H1 (cell line): Measurements from ENCODE around the gene COL26A1. TPM values are rescaled to one million over a fixed set of nuclear protein-coding genes. Genes with fewer than 3 reads are reported as not detected.

ENCODE experiments used
- CTCF ChIA-PET: fragments of 300-600 bp; sonication (Branson Sonifier 250); formaldehyde crosslinking; loops from one replicate; lab custom pipeline; 2021; ENCODE audit not compliant: partially characterized antibody; lab: Charles Lee
- POLR2A ChIA-PET: fragments of 300-600 bp; sonication (Branson Sonifier 250); formaldehyde crosslinking; loops from one replicate; lab custom pipeline; 2021; ENCODE audit warnings: inconsistent platforms; ENCODE audit not compliant: partially characterized antibody; lab: Charles Lee
- DNase-seq, 2 experiments: peaks; one replicate each; pipeline versions ENCODE4 v3.0.0 to v3.0.0-alpha.2; 2010 to 2022; ENCODE audit warnings: low spot score in 2 of 2, low read depth in 1 of 2, mixed read lengths in 1 of 2
- FAIRE-seq: peaks from 2 replicates; lab custom pipeline; 2011; peaks lifted over from hg19 to GRCh38; lab: Jason Lieb, UNC
- H2AFZ ChIP-seq: 2 replicates; pipeline ENCODE4 v1.8.1; 2012; ENCODE audit warnings: low read length, inconsistent platforms
- H2AK5ac ChIP-seq: 2 replicates; pipeline ENCODE4 v1.6.1; 2013; ENCODE audit warnings: low read depth, low read length
- H2BK120ac ChIP-seq: replicated peaks from 2 replicates; pipeline ENCODE3; 2013; ENCODE audit warnings: low read depth, low read length, inconsistent platforms
- H2BK12ac ChIP-seq: 2 replicates; pipeline ENCODE4 v1.6.1; 2013; ENCODE audit warnings: low read depth, low read length
- H2BK15ac ChIP-seq: 2 replicates; pipeline ENCODE4 v1.6.1; 2013; ENCODE audit warnings: low read length
- H2BK20ac ChIP-seq: 2 replicates; pipeline ENCODE4 v1.6.1; 2013; ENCODE audit warnings: low read length
- H2BK5ac ChIP-seq: 2 replicates; pipeline ENCODE4 v1.6.1; 2013; ENCODE audit warnings: low read depth, low read length
- H3K14ac ChIP-seq: 2 replicates; pipeline ENCODE4 v1.6.1; 2013; ENCODE audit warnings: inconsistent platforms; ENCODE audit not compliant: insufficient read length
- H3K18ac ChIP-seq: 2 replicates; pipeline ENCODE4 v1.6.1; 2013; ENCODE audit warnings: low read length; ENCODE audit errors: extremely low read depth
- H3K23ac ChIP-seq: 2 replicates; pipeline ENCODE4 v1.6.1; 2013; ENCODE audit warnings: inconsistent platforms; ENCODE audit not compliant: insufficient read length
- H3K23me2 ChIP-seq: 2 replicates; pipeline ENCODE4 v1.6.1; 2013; ENCODE audit warnings: low read depth, low read length
- H3K27ac ChIP-seq: 2 replicates; pipeline ENCODE4 v1.6.1; 2011; ENCODE audit warnings: low read depth, low read length, inconsistent platforms
- H3K27me3 ChIP-seq, 4 experiments: replicated peaks in 1 of 4; 1 replicate in 1 of 4; 2 replicates in 3 of 4; pipeline versions ENCODE4 v1.6.1 to v1.8.1; 2011 to 2013; ENCODE audit warnings: low read length in 3 of 4, mild to moderate bottlenecking in 3 of 4, inconsistent platforms in 2 of 4, mixed read lengths in 2 of 4, moderate library complexity in 1 of 4; ENCODE audit not compliant: control insufficient read depth in 3 of 4, insufficient read depth in 3 of 4; ENCODE audit errors: extremely low read depth in 1 of 4
- H3K36me3 ChIP-seq, 4 experiments: 2 replicates each; pipeline versions ENCODE4 v1.6.1 to v1.8.1; 2011 to 2013; ENCODE audit warnings: mild to moderate bottlenecking in 4 of 4, low read length in 3 of 4, moderate library complexity in 2 of 4, control low read depth in 1 of 4, inconsistent platforms in 1 of 4; ENCODE audit not compliant: insufficient read depth in 4 of 4, control insufficient read depth in 2 of 4
- H3K4ac ChIP-seq: replicated peaks from 2 replicates; pipeline ENCODE3; 2013; ENCODE audit warnings: low read length, low read depth, mixed read lengths, inconsistent platforms; ENCODE audit not compliant: insufficient read length
- H3K4me1 ChIP-seq, 4 experiments: replicated peaks in 1 of 4; 1 replicate in 1 of 4; 2 replicates in 3 of 4; pipeline versions ENCODE4 v1.6.1 to v1.8.1; 2011 to 2013; ENCODE audit warnings: low read length in 3 of 4, inconsistent platforms in 2 of 4, mixed read lengths in 1 of 4; ENCODE audit not compliant: insufficient read depth in 4 of 4, control insufficient read depth in 3 of 4
- H3K4me2 ChIP-seq, 2 experiments: 2 replicates each; pipeline versions ENCODE4 v1.6.1 to v1.8.1; 2011 to 2013; ENCODE audit warnings: low read depth in 2 of 2, low read length in 2 of 2, control low read depth in 1 of 2, inconsistent platforms in 1 of 2, mild to moderate bottlenecking in 1 of 2; ENCODE audit not compliant: insufficient read depth in 1 of 2
- H3K4me3 ChIP-seq, 4 experiments: fragments of 200-600, 300-600 bp in 1 of 4; sonication (generic), shearing (Covaris generic), sonication (Bioruptor Twin) in 1 of 4; 2 replicates each; pipeline versions ENCODE4 v1.5.1 to v1.8.1; 2011 to 2016; ENCODE audit warnings: low read length in 4 of 4, low read depth in 3 of 4, control low read depth in 2 of 4, inconsistent platforms in 2 of 4, mild to moderate bottlenecking in 2 of 4, mixed read lengths in 1 of 4, moderate library complexity in 1 of 4; ENCODE audit not compliant: insufficient read depth in 2 of 4; ENCODE audit errors: extremely low read depth in 1 of 4
- H3K56ac ChIP-seq: replicated peaks from 2 replicates; pipeline ENCODE3; 2013; ENCODE audit warnings: low read depth, mild to moderate bottlenecking, mixed read lengths, low read length, inconsistent platforms; ENCODE audit not compliant: insufficient read length
- H3K79me1 ChIP-seq: 2 replicates; pipeline ENCODE4 v1.6.1; 2013; ENCODE audit warnings: low read depth, low read length, control low read depth
- H3K79me2 ChIP-seq, 2 experiments: 2 replicates each; pipeline versions ENCODE4 v1.6.1 to v1.8.1; 2012 to 2013; ENCODE audit warnings: low read length in 2 of 2, mild to moderate bottlenecking in 2 of 2, inconsistent platforms in 1 of 2; ENCODE audit not compliant: insufficient read depth in 2 of 2, control insufficient read depth in 1 of 2
- H3K9ac ChIP-seq, 4 experiments: replicated peaks in 1 of 4; 1 replicate in 1 of 4; 2 replicates in 3 of 4; pipeline versions ENCODE4 v1.6.1 to v1.8.1; 2011 to 2013; ENCODE audit warnings: low read depth in 3 of 4, low read length in 3 of 4, control low read depth in 2 of 4, mild to moderate bottlenecking in 2 of 4, moderate library complexity in 2 of 4, inconsistent platforms in 1 of 4; ENCODE audit errors: extremely low read depth in 1 of 4
- H3K9me3 ChIP-seq, 2 experiments: 2 replicates each; pipeline versions ENCODE4 v1.6.1 to v1.8.1; 2012 to 2013; ENCODE audit warnings: mild to moderate bottlenecking in 2 of 2, moderate library complexity in 2 of 2, control low read depth in 1 of 2, inconsistent platforms in 1 of 2, low read depth in 1 of 2, low read length in 1 of 2, mixed read lengths in 1 of 2; ENCODE audit not compliant: insufficient read depth in 2 of 2
- H4K20me1 ChIP-seq, 2 experiments: replicated peaks in 1 of 2; 2 replicates each; pipeline versions ENCODE3 to v1.8.1; 2011 to 2013; ENCODE audit warnings: inconsistent platforms in 2 of 2, low read length in 2 of 2, mild to moderate bottlenecking in 1 of 2; ENCODE audit not compliant: insufficient read depth in 2 of 2, control insufficient read depth in 1 of 2
- H4K5ac ChIP-seq: 2 replicates; pipeline ENCODE4 v1.6.1; 2013; ENCODE audit warnings: low read length, low read depth, mixed read lengths, inconsistent platforms; ENCODE audit not compliant: insufficient read length
- H4K8ac ChIP-seq: 2 replicates; pipeline ENCODE4 v1.8.0; 2013; ENCODE audit warnings: mild to moderate bottlenecking, moderate library complexity, low read length, inconsistent platforms; ENCODE audit not compliant: insufficient read depth; ENCODE audit errors: extremely low read depth
- H4K91ac ChIP-seq: replicated peaks from 2 replicates; pipeline ENCODE3; 2013; ENCODE audit warnings: low read length, mixed read lengths, inconsistent platforms; ENCODE audit not compliant: insufficient read length
- RAD21 ChIP-seq, 2 experiments: IDR thresholded peaks in 1 of 2; conservative IDR thresholded peaks in 1 of 2; 2 replicates each; pipeline ENCODE4 v1.6.1; 2011; ENCODE audit warnings: low read depth in 2 of 2, low read length in 2 of 2, improper control_type of control experiment in 1 of 2, inconsistent platforms in 1 of 2, mild to moderate bottlenecking in 1 of 2, moderate library complexity in 1 of 2
- RFX5 ChIP-seq: IDR thresholded peaks from 2 replicates; pipeline ENCODE4 v1.6.1; 2011; ENCODE audit warnings: low read depth, low read length, improper control_type of control experiment, borderline replicate concordance
- RXRA ChIP-seq: IDR thresholded peaks from 2 replicates; pipeline ENCODE4 v1.6.1; 2011; ENCODE audit warnings: low read depth, mild to moderate bottlenecking, low read length, moderate library complexity; ENCODE audit not compliant: insufficient read depth
- YY1 ChIP-seq: IDR thresholded peaks from 2 replicates; pipeline ENCODE4 v1.6.1; 2011; ENCODE audit warnings: low read depth, mild to moderate bottlenecking, low read length
- WGBS, 2 experiments: shearing (Covaris generic) in 1 of 2; methylation state at CpG; one replicate each; pipeline versions ENCODE4 v1.1.6 to v1.1.7; 2013 to 2015; ENCODE audit warnings: low lambda C conversion rate in 2 of 2, mixed read lengths in 2 of 2, inconsistent platforms in 1 of 2, low coverage in 1 of 2, missing lambda C conversion rate in 1 of 2; ENCODE audit not compliant: insufficient replicate concordance in 2 of 2, insufficient coverage in 1 of 2, insufficient read length in 1 of 2; ENCODE audit errors: extremely low coverage in 1 of 2, missing lambda C conversion rate in 1 of 2; 5-methylcytosine and 5-hydroxymethylcytosine counted together
- polyA plus RNA-seq, 7 experiments: library from polyadenylated mRNA; depleted of rRNA in 3 of 7; stranded (reverse) in 5 of 7; unstranded in 2 of 7; fragments of >200 nt in 5 of 7; fragments of 200-250 nt in 2 of 7; gene quantifications; 1 replicate in 5 of 7; 2 replicates in 1 of 7; 4 replicates in 1 of 7; pipeline versions ENCODE4 v1.2.1 to v1.2.3, GENCODE V29; 2011 to 2013; ENCODE audit warnings: missing spikeins in 2 of 7, mixed read lengths in 2 of 7
- total RNA-seq: library from RNA; stranded (reverse); fragmentation: NEBNext Ultra II Directional; extraction: Animal tissue kit (Norgen Biotek cat#: 25700); gene quantifications from 2 replicates; pipeline ENCODE4 v1.2.1, GENCODE V29; 2021

COL26A1 gene
- total and polyA plus RNA-seq, 2 of the 8 experiments (the other 6 are each of a cell fraction or from before 2014, with no cell fraction given): 51.1 to 68.8 TPM

DNA sequence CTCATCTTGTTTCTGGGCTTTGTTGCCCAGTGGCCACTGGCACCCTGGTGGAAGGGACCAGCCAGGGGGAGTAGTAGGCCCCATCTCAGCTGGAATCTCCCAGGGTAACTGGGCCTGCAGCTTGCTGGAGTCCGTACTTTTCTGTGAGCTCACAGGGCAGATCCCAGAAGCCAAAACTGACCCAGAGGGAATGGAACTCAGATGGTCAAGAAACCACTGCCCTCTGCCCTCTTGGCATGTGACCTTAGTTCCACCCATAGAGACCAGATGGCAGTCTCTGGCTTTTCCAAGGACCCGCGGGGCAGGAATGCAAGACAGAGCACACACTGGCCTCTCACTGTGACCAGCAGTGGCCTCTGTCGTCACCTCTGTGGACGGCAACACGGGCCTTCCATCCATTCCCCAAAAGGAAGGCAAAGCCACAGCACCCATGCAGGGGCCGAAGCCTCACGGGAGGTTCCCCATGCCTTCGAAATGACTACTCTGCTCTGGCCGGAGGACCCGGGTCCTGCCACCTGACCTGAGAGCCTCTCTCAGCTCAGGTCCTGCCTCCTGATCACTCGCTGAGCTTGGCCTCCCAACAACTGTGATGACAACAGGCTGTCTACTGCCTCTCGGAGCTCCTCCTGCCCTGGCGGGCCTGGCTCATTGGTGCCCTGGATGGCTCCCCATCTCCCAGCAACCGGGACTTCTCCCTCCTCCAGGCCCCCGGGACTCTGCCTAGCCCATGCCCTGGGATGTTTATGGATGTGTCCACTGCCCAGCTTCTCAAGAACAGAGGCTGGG lies 236.5 kb downstream of the COL26A1 start:
- Histone ChIP-seq H2BK15ac (0 out of 2 replicates have a peak overlapping the region, but pooled peaks have one; percentile 61), H3K4me1 (peaks cover 0 to 6% (median 6%) of the 10 kb centered on the region in 4 experiments; a peak in 5 of 7 replicates), H3K27ac (no peak overlapping the region), H4K20me1 (no peaks in the 10 kb centered on the region), H3K4me2 (no peak overlapping the region), H2AFZ (no peak overlapping the region), H2BK20ac (no peak overlapping the region), H3K56ac (no peak overlapping the region), H2BK5ac (no peak overlapping the region), H4K5ac (no peak overlapping the region), H3K79me1 (no peaks in the 10 kb centered on the region), H3K23ac (no peak overlapping the region), H3K4me3 (no peak overlapping the region), H2BK12ac (no peak overlapping the region)
- ChIA-PET POLR2A (interaction anchor here (0.9 to 1.6 kb wide), 2 partner anchors 18 to 37 kb away, joined by 4 read pairs; no protein-coding TSS in a partner anchor), CTCF (interaction anchor here (1.0 to 4.3 kb wide), 7 partner anchors 11 to 206 kb away, joined by 3 to 26 read pairs (median 4); no protein-coding TSS in a partner anchor)
- WGBS, 2 experiments: 90% methylated on average over 15 of the region's 16 CpGs; no CpG with 5 or more reads in 1 of the 2 experiments
- TF ChIP-seq RFX5: no peak
- TF ChIP-seq RXRA: no peak
- TF ChIP-seq RAD21 (IDR thresholded peaks at IDR 0.05 in 1 of 2, conservative IDR thresholded peaks at IDR 0.05 in 1 of 2; ENCODE audit: low read depth in 2 of 2, low read length in 2 of 2): no peak
- no peak for TF ChIP-seq YY1
- TF ChIP-seq, all 59 proteins: peak for 0
- Histone ChIP-seq H3K79me2 (no peaks in the 10 kb centered on the region), H3K36me3 (no peaks in the 10 kb centered on the region), H3K18ac (no peak overlapping the region), H3K27me3 (no peaks in the 10 kb centered on the region), H4K8ac (no peak overlapping the region; the same call in 1 of the 2 replicates), H2AK5ac (no peak overlapping the region), H3K9ac (no peak overlapping the region), H3K14ac (no peak overlapping the region), H3K23me2 (no peaks in the 10 kb centered on the region; the same call in 1 of the 2 replicates), H3K9me3 (no peaks in the 10 kb centered on the region), H2BK120ac (no peak overlapping the region), H3K4ac (no peak overlapping the region), H4K91ac (no peak overlapping the region)
- no peak for FAIRE-seq
- DNase-seq: no peak
